Activated CD4-positive, alpha-beta T cell treated with anti-CD3 and anti-CD28 coated beads, Interleukin-2, Interleukin-6, amounts not matched to agents 100 ng/mL and 50 ng/mL, durations not matched to agents 16 hours and 8 hours (primary cell): ENCODE data around the gene CTCF.
A peak's percentile ranks its signal among the peaks of the same experiment; 100 is the strongest.

Source experiments
- DNase-seq: peaks from one replicate; pipeline ENCODE4 v3.0.0-alpha.2; 2020

The CTCF gene

DNA sequence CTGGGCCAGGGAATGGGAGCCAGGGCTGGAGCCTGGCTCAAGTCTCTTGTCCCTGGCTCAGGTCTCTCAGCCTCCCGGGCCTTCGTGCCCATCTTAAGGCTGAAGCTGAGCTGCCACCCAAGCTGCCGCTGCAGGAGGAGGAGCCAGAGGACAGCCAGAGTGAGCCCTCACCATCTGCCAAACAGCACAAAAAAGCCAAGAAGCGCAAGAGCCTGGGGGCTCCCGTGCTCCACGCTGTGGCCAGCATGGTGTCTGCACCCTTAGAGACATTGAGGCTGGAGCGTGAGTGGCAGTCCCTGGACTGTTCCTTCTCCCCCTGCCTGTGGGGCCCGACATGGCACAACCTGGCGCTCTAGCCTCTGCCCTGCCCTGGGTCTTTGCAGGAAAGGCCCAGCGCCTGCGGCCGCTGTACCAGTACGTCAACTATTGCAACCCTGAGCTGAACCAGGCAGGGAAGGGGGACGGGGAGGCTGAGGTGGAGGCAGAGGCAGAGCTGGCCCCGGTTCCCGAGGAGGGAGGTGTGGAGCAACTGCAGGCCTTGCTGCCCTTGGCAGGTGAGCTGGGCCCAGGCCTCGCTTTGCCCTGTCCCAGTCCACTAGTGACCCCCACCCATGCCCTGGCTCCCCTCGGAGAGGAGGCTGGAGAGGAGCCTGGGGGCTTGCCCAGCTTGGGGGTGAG is 105.6 kb downstream of the CTCF start:
- DNase-seq = peak; percentile 88

DNA sequence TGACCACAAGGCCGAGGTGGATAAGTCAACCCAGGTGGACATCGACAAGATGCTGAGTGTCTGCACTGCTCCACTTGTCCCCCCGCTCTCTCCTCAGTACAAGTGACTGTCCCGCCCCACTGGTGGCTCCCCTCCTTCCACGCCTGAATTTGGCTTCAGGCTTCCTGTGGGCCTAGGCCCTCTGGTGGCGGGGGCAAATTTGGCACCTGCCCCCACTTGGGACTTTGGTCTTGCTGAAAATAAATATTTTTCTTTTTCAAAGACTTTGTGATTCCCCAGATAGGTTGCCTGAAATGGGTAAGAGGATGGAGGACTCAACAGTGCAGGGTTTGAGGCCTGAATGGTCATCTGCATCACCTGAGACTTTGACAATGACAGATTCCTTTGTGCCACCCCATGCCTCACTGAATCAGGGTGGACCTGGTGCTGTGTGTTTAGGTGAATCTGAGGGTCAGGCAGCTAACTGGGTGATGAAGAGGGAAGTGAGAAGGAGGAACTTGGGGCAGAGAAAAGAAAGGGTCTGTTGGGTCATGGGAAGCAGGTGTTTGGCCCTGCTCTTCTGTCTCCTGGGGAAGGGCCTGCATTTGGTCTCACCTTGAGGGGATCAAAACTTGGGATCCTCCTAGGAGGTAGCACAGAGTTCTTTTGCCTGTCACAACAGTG is 106.3 kb downstream of the CTCF start:
- DNase-seq = peak; percentile 33

DNA sequence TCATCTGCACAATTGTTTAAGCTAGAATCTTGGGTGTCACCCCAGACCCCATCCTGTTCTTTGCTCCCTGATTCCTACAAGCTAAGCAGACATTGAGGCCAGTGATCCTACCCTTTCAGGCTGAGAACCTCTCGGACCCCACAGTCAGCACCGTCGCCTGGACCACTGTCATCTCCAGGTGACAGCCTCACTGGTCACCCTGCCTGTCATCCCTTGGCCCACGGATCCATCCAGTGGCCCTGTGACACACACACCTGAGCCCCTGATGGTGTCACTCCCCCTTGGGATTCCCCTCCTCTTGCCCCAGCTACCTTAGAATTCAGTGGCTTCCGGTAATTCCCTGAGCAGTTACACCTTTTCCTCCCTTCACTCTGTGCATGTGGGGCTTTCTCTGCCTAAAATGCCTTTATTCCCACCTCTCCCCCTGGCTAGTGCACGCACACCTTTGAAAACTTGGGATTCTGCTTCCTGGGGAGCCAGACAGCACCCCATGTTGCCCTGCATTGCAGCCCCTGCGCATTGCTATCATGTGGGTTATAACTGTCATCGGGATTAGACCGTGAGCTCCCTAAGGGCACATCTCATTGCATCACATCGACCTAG is 107.3 kb downstream of the CTCF start:
- no peak for DNase-seq

DNA sequence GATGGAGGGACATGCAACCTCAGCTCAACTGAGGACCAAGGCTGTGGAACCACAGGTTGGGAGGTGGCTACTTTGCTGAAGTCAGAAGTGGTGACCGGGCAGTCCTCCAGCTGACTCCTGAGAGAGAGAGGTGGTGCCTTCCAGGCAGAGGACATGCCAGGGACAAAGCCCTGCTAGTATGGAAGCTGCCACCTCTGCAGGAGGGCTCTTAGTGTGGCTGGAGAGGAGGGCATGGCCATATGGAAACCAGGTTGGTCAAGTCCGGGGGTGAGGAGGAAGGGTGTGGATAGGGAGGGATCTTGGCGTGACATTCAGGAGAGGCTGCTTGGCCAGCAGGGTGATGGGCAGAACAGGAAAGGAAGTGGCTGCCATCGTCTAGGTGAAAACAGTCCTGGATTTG is 110.0 kb downstream of the CTCF start:
- DNase-seq = no peak

DNA sequence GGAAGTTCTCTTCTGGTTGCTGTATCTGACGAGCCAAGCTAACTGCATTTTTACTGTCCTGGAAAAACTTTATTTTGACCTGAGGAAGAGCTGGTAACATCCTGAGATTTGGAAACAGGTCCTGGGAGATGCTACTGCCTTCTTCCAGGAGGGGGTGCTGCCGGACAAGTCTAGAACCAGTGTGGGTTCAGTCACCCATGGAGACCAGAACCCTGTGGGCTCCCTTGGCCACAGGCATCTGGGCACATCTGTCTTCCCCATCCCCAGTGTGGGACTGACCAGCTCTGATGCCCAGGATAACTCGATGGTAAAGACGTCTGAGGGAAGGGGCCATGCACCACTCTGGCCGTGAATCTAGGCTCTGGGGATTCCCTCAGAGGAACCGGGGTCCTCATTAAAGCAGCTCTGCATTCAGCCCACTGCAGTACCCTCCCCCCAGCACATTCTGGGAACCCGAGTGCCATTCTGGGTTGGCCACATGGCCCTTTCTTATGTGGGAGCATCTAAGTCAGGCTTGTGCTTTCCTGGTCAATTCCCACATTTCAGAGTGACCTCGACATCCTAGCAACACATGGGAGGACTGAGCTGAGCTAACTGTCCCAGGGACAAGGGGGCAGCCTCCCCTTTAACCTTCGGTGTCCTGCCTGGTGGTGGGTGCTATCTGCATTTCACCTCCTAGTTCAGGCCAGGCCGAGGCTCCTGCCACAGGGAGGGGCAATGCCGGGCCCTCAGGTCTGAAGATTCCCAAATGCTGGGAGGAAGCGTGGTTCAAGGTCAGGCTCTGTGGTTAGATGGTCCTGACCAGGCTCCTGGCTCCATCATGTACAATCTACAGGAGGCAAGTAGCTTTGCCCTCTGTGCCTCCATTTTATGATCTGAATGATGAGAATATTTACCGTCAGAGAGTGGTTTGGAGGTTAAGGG is 110.7 kb downstream of the CTCF start:
- DNase-seq = peak; percentile 57

DNA sequence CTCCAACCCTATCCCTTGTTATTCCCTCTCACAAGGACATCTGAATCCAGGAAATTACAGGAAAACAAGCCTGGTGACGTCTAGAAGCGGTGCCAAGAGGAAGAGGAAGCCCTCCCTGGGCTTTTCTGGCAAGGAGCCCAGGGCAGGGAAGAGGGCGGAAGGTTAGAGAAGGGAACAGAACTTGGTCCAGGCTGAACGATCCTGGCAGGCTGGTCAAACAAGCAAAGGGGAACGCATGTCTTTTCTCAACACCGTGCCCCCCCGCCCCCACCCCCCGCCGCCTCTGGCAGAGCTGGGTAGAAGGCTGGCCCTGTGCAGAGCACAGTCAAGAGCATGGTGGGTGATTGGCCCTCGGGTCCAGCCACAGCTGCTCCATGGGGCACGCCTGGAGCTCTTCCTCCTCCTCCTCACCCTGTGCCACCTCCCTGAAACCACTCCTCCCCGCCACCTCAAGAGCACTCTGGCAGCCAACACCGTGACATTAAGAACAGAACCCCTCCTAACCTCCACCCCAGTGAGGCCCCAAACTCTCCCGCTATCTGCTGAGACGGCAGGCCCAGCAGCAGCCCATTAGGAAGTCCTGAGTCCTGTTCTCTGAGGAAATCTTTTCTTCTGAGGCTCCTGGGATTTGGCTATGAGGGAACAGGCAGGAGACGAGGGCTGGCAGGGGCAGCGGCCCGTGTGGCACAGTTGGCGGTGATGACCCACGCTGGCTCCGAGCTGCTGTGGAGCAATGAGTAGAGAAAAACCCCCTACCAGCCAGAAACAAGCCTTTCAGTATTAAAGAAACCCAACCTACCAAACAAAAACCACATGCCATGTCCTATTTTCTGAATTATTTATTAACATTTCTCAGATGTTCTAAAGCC is 111.6 kb downstream of the CTCF start:
- no peak for DNase-seq

DNA sequence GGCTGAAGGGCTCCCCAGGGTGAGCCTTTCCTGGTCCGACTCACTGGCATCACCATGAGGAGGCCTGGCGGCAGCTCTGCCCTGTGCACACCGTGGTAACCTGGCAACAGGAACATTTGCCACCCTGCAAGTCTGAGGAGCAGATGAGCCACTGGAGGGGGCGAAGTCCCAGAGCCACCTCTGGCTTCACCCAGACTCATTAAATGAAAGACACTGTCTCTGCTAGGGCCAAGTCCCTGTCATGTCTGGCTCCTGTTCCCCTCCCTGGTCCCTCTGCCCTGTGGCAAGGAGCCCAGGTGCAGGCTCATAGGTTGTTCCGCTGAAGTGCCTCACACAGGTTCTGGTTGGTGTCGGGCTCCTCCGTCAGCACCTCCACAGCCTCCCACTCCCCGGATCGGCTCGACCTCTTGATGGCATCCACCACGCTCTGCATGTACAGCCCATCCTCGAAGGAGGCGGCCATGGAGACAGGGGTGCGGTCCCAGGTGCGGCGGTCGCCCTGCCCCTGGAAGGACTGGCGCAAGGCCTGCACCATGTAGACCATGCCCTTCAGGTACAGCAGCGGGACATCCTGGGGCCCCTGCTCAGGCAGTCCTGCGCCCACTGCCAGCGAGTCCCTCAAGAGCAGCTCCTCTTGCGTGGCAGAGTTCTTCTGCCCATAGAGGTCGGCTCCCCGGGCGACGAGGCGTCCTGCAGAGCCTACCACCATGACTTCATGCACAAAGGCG is 112.7 kb downstream of the CTCF start:
- no peak for DNase-seq

DNA sequence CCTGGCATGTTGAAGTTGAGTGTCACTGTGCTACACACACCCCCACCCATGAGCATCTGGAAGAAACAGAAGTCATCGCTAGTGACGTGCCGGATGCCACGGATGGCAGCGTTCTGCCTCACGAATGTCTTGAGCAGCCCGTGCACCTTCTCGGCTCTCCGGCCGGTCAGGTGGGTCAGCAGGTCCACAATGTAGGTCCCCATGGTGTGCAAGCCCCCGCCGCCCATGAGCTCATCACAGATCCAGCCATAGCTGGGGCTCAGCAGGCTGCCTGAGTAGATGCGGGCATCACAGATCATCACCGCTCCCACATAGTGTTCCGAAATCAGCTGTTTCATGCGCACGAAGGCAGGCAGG is 113.2 kb downstream of the CTCF start:
- DNase-seq = no peak

DNA sequence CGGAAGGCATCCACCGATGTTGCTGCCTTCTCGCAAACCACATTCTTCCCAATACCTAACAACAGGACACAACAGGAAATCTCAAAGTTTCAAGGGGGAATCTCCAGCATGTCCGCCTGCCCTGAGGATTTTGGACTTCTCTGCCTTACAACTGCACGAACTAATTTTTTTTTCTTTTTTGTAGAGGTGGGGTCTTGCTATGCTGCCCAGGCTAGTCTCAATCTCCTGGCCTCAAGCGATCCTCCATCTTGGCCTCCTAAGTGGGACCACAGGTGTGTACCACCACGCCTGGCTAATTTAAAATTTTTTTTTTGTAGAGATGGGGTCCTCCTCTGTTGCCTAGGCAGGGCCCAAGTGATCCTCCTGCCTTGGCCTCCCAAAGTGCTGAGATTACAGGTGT is 113.7 kb downstream of the CTCF start:
- DNase-seq = no peak

DNA sequence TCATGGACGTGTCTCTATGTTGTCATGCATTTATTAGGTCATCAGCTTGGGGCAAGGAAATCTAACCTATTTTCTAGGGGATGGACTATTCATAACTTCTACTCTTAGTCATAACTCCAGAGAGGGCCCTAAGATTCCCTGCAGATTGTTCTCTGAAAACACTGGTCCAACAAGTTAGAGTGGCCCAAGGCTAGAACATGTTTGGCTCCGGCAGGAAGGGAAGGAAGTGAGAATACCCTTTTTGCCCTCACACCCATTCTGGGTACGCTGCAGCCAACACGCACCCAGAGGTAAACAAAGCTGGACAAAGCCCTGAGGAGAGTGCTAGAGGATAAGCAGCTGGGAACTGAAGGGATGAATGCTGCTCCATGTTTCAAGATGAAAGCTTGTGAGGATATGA is 114.2 kb downstream of the CTCF start:
- no peak for DNase-seq

DNA sequence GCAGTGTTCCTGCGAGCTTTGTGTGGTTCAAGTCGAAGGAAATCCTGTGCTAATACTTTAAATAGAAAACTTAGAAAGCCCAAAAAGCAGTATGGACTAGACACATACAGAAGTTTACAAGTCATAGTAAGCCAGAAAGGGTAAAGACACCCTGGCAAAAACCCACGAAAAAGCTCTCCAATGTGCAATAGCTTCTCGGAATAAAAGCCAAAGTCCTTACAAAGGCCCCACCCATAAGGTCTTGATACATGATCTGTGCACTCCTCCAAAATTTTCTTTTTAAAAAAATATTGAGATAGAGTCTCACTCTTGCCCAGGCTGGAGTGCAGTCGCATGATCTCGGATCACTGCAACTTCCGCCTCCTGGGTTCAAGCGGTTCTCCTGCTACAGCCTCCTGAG is 114.6 kb downstream of the CTCF start:
- DNase-seq = no peak

DNA sequence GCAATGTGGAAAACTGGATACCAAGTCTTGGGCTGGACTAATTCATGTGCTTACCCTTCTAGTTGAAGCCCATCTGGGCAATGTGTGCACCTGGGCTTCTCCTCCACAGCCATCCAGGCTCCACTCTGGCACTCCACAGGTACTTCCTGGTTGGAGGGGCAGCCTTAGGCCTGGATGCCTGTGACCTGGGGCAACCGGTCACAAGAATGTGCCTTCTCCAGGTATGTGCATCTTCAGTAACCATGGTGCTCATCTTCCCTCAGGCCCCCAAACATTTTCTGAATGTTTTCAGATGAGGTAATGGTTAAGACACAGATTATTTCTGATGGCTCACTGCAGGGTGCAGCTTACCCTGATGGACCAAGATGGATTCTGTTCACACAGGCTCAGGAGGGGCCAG is 115.4 kb downstream of the CTCF start:
- DNase-seq = no peak

DNA sequence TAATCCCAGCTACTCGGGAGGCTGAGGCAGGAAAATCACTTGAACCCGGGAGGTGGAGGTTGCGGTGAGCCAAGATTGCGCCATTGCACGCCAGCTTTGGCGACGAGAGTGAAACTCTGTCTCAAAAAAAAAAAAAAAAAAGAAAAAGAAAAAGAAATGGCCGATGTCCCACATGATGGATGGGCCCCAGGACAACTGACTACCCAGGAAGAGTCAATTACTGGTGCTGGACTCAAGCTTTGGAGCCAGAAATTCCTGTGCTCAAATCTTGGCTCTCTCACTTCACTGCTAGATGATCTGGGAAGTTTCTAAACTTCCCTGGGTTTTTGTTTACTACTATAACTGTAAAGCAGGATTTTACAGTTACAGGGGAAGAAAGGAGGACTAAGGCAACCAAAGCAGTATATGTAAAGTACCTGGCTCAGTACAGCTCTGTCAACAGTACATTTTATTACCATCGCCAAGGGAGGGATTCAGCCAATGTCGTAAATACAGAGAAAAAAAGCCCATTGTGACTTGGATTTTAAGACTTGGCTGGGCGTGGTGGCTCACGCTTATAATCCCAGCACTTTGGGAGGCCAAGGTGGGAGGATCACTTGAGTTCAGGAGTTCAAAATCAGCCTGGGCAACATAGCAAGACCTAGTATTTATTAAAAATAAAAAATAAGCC is 116.2 kb downstream of the CTCF start:
- no peak for DNase-seq

DNA sequence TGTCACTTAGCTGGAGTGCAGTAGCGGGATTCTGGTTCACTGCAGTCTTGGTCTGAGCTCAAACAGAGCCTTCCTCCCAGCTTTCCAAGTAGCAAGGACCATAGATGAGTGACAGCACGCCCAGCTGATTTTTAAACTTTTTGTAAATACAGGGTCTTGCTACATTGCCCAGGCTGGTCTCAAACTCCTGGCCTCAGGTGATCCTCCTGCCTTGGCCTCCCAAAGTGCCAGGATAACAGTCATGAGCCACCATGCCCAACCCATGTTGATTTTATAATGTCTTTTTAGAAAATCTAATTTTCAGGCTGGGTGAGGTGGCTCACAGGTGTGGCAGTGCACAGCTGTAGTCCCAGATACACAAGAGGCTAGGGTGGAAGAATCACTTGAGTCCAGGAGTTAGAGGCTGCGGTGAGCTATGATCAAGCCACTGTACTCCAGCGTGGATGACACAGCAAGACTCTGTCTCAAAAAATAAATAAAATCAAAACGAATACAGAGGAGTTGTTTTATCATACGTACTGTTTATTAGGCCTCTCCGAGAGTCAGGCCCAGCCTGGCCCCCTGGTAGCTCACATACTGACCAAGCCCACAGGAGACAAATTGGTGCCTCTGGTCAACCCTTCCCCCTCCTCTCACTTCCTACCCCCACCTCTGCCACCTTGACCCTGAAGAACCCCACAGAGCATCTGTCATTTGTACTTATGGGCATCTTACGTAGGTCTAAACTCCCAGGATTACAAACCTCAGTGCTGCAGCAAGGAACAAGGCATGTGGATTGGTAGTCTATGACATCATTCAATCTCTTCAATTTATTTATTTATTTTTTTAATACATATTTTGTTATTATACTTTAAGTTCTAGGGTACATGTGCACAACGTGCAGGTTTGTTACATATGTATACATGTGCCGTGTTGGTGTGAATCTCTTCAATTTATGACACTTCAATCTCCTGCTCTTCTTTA is 117.9 kb downstream of the CTCF start:
- DNase-seq = no peak

DNA sequence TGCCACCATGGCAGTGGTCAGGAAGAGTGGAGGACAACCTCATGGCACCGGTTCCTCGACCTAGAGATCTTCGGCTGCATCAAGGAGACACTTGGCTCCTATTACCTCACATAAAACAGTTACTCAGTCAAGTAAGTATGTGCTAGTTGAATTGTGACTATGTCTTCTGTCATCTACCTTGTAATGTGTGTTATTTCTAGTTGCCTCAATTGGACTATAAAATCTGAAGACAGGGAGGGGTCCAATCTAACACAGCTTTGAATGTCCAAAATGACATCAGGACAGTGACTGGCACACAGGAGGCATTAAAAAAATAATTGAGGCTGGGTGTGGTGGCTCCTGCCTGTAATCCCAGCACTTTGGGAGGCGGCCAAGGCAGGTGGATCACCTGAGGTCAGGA is 121.4 kb downstream of the CTCF start:
- no peak for DNase-seq

DNA sequence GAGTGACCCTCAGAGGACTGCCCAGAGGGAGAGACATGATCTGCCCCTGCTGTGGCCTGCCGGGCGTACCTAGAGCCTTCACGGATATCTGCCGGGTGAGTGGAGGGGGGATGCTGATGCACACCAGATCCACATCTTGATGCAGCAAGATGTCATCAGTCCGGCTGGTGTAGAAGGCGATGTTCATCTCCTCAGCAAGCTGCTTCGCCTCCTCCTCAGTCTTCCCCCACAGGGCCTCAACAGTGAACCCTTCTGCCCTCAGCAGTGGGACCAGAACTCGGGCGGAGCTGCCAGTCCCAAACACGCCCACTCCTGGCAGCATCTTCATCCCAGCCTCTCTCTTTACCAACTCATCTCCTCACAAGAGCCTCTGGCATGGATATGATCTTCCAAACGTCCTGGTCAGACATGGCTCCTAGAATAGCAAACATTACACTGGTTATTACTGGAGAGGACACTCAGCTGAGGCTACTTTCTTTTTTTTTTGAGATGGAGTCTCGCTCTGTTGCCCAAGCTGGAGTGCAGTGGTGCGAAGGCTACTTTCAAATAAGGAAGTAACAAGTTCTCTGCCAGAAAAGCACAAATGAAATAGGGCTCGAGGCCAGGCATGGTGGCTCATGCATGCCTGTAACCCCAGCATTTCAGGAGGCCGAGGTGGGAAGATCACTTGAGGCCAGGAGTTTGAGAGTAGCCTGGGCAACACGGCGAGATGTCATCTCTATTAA is 123.2 kb downstream of the CTCF start:
- no peak for DNase-seq
